ENCODE measurements around the gene SMCHD1. TPM values are rescaled to one million over a fixed set of nuclear protein-coding genes. Genes with fewer than 3 reads are reported as not detected.
"Not testable (repeated sequence)": the region's sequence is repeated elsewhere in the genome, so short reads cannot be mapped to it uniquely, and the experiment has no call there.

The SMCHD1 gene
- polyA plus RNA-seq, 1 experiment, result 10.5 TPM

DNA sequence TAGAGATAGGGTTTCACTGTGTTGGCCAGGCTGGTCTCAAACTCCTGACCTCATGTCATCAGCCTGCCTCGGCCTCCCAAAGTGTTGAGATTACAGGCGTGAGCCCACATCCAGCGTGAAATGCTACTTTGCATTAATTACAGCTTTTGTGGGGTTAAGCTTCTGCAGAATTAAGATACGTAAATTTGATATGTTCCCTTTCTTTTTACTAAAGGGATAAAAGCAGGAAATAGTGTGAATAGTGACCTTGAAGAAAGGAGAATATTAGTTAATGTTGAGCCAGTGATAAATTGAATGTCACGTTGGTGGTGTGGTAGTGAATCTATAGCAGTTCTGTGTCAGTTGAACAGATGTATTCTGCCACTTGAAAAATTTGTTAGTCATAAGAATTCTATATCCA, 16.9 kb downstream of the SMCHD1 start:
- Histone ChIP-seq H3K4me3 (ENCODE audit: low read depth, low read length) (no peak overlapping the region), H3K27me3 (ENCODE audit: control insufficient read depth, insufficient read depth, low read length) (no peaks in the 10 kb centered on the region), H3K36me3 (ENCODE audit: control insufficient read depth, insufficient read depth, low read length) (peaks cover 7% of the 10 kb centered on the region)
- no peak for DNase-seq (ENCODE audit: low read depth)
- ChIA-PET POLR2A (no interaction called here), CTCF (interaction anchor here (1.0 kb wide), 2 partner anchors 9 to 98 kb away, joined by 3 to 5 read pairs; no protein-coding TSS in a partner anchor)
- no peak for TF ChIP-seq CTCF (IDR thresholded peaks at IDR 0.05; ENCODE audit: insufficient read depth, low read depth, low read length)

- CTCF ChIA-PET, result interaction anchor here (1.0 kb wide), 1 partner anchor 9 kb away, joined by 3 read pairs; no protein-coding TSS in a partner anchor
- POLR2A ChIA-PET, result no interaction called here
- no peak for TF ChIP-seq CTCF (IDR thresholded peaks at IDR 0.05; ENCODE audit: insufficient read depth, low read depth, low read length)
- DNase-seq (ENCODE audit: low read depth), result no peak
- H3K27me3 ChIP-seq (ENCODE audit: control insufficient read depth, insufficient read depth, low read length), result no peaks in the 10 kb centered on the region
- H3K36me3 ChIP-seq (ENCODE audit: control insufficient read depth, insufficient read depth, low read length), result peaks cover 7% of the 10 kb centered on the region
- no peak overlapping the region for H3K4me3 ChIP-seq (ENCODE audit: low read depth, low read length)
Measured at GRCh38 chr18:2672872-2673271, 17.3 kb downstream of the SMCHD1 start.

DNA sequence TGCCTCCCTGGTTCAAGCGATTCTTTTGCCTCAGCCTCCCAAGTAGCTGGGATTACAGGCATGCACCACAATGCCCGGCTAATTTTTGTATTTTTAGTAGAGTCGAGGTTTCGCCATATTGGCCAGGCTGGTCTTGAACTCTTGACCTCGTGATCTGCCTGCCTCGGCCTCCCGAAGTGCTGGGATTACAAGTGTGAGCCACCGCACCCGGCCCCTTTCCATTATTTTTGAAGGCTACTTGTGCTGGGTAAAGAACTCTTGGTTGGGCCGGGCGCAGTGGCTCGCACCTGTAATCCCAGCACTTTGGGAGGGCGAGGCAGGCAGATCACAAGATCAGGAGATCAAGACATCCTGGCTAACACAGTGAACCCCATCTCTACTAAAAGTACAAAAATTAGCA, 23.4 kb downstream of the SMCHD1 start:
- CTCF ChIA-PET; H3K4me3 ChIP-seq (ENCODE audit: low read depth, low read length); H3K36me3 ChIP-seq (ENCODE audit: control insufficient read depth, insufficient read depth, low read length); DNase-seq (ENCODE audit: low read depth); POLR2A ChIA-PET; H3K27me3 ChIP-seq (ENCODE audit: control insufficient read depth, insufficient read depth, low read length): not testable (repeated sequence)

DNA sequence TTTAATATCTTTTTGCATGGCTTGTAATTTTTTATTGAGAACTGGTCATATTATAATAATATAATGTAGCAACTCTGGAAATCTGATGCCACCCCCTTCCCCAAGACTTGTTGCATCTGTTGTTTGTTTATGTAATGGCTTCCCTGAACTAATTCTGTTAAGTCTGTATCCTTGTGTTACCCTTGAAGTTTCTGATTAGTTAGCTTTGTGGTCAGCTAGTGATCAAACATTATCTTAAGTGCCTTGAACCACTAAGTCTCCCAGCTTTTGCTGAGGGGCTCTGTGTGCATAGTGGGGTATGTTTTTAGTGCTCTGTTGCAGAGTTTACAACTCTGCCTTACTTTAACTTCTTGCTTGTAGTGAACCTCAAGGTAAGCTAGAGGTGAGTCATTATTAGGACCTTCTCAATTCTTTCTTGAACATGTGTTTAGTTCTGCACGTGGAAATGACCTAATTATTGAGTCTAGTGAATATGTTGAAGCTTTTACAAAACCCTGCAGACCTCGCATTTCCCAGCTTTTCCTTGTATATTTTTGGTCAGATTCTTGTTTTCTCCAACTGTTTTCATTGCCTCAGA, 24.8 kb downstream of the SMCHD1 start:
- Histone ChIP-seq H3K4me3 (ENCODE audit: low read depth, low read length) (no peak overlapping the region), H3K27me3 (ENCODE audit: control insufficient read depth, insufficient read depth, low read length) (no peaks in the 10 kb centered on the region), H3K36me3 (ENCODE audit: control insufficient read depth, insufficient read depth, low read length) (no peaks in the 10 kb centered on the region)
- ChIA-PET CTCF (interaction anchor here (0.8 kb wide), 1 partner anchor 12 kb away, joined by 3 read pairs; no protein-coding TSS in a partner anchor), POLR2A (no interaction called here)
- TF ChIP-seq CTCF (IDR thresholded peaks at IDR 0.05; ENCODE audit: insufficient read depth, low read depth, low read length), result no peak
- DNase-seq (ENCODE audit: low read depth), result no peak

GRCh38 chr18:2681993-2682603, 26.6 kb downstream of the SMCHD1 start:
- TF ChIP-seq CTCF (IDR thresholded peaks at IDR 0.05; ENCODE audit: insufficient read depth, low read depth, low read length), result no peak
- H3K27me3 ChIP-seq (ENCODE audit: control insufficient read depth, insufficient read depth, low read length), result no peaks in the 10 kb centered on the region
- no peaks in the 10 kb centered on the region for H3K36me3 ChIP-seq (ENCODE audit: control insufficient read depth, insufficient read depth, low read length)
- CTCF ChIA-PET, result interaction anchor here (1.0 to 1.3 kb wide), 2 partner anchors 9 to 48 kb away, joined by 3 read pairs; no protein-coding TSS in a partner anchor
- POLR2A ChIA-PET, result no interaction called here
- no peak overlapping the region for H3K4me3 ChIP-seq (ENCODE audit: low read depth, low read length)
- no peak for DNase-seq (ENCODE audit: low read depth)

Data from BJ (cell line).